ENCODE measurements around the gene IHH. TPM values are rescaled to one million over a fixed set of nuclear protein-coding genes. Genes with fewer than 3 reads are reported as not detected.

The IHH gene
- total and polyA plus RNA-seq, 2 donors (not counting 1 experiment from before 2014, with no cell fraction given): 0.15 to 0.22 TPM

GRCh38 chr2:219062081-219062480 is 1.4 kb upstream of the IHH start:
- Histone ChIP-seq H3K27me3 (replicated peaks in 1 of 4; ENCODE audit: control extremely low read depth in 1 of 4, control insufficient read depth in 3 of 4, insufficient read depth in 4 of 4, low read length in 3 of 4) (peaks cover 0 to 57% (median 42%) of the 10 kb centered on the region in 4 experiments), H3K9me3 (ENCODE audit: control extremely low read depth in 1 of 3, control insufficient read depth in 2 of 3, insufficient read depth in 1 of 3, low read length in 2 of 3) (no peaks in the 10 kb centered on the region), H3K4me3 (ENCODE audit: control extremely low read depth in 1 of 5, extremely low read depth in 1 of 5, insufficient read depth in 1 of 5, low read depth in 2 of 5, low read length in 4 of 5) (no peak overlapping the region), H3K4me1 (ENCODE audit: control insufficient read depth in 2 of 2, insufficient read depth in 2 of 2, low read length in 2 of 2) (peaks cover 35 to 41% of the 10 kb centered on the region in 2 donors), H3K9ac (ENCODE audit: low read length) (no peak overlapping the region), H3K27ac (ENCODE audit: low read length in 2 of 2) (no peak overlapping the region), H4K20me1 (ENCODE audit: control insufficient read depth, insufficient read depth, low read length, poor library complexity, severe bottlenecking) (no peaks in the 10 kb centered on the region), H3K4me2 (replicated peaks; ENCODE audit: low read depth, low read length, poor library complexity, severe bottlenecking) (no peak overlapping the region), H3K79me2 (ENCODE audit: control insufficient read depth, insufficient read depth, low read length) (no peaks in the 10 kb centered on the region), H2AFZ (ENCODE audit: insufficient read depth, low read depth, low read length, poor library complexity, severe bottlenecking) (no peak overlapping the region), H3K36me3 (replicated peaks in 1 of 2; ENCODE audit: control extremely low read depth in 1 of 2, control insufficient read depth in 1 of 2, extremely low read depth in 1 of 2, insufficient read depth in 2 of 2, low read length in 1 of 2) (no peaks in the 10 kb centered on the region)
- Mint-ChIP-seq H3K9me3 (ENCODE audit: insufficient read depth) (no peaks in the 10 kb centered on the region), H3K4me1 (peaks cover 22% of the 10 kb centered on the region), H3K4me3 (no peak overlapping the region), H3K27ac (no peak overlapping the region), H3K27me3 (peaks cover 37% of the 10 kb centered on the region)
- ChIA-PET POLR2A (no interaction called here), CTCF (interaction anchor here (1.0 to 9.5 kb wide), 3 partner anchors 9 to 93 kb away, joined by 3 to 117 read pairs (median 4); no protein-coding TSS in a partner anchor)
- DNase-seq: no peak
- ATAC-seq (ENCODE audit: low read depth): no peak
- 100% methylated on average over 1 of the region's 6 CpGs for WGBS (ENCODE audit: insufficient coverage)
- no peak for TF ChIP-seq EZH2 (IDR thresholded peaks at IDR 0.05; ENCODE audit: borderline replicate concordance, insufficient read depth, low read depth, low read length, poor library complexity, severe bottlenecking)
- no peak for TF ChIP-seq CTCF (IDR thresholded peaks at IDR 0.05)
- intact Hi-C loops (cut with micrococcal nuclease): no loop called here

Data from B cell (primary cell).